Left lobe of liver (tissue), 2 donors: ENCODE data around the gene MAGI2. TPM values are rescaled to one million over a fixed set of nuclear protein-coding genes. Genes with fewer than 3 reads are reported as not detected.

Experiments used
- ATAC-seq: fragments of 200-7000 bp; cut with Tn5 transposase; one replicate; pipeline ENCODE4 v1.9.1; 2020; ENCODE audit warnings: mild to moderate bottlenecking, moderate library complexity
- DNase-seq: peaks from one replicate; pipeline ENCODE4 v3.0.0-alpha.2; 2020; ENCODE audit warnings: low spot score
- total RNA-seq: library from RNA; stranded (reverse); gene quantifications from one replicate; pipeline ENCODE4 v1.2.1, GENCODE V29; 2021
- donor health status: DM: no; HTN: no; CAD: no; lungs with moderate emphysema.
- donor health status: DM: no; HTN: yes; CAD: no.

Gene MAGI2
- total RNA-seq, 1 donor from 2014 or later: 2.9 TPM

DNA sequence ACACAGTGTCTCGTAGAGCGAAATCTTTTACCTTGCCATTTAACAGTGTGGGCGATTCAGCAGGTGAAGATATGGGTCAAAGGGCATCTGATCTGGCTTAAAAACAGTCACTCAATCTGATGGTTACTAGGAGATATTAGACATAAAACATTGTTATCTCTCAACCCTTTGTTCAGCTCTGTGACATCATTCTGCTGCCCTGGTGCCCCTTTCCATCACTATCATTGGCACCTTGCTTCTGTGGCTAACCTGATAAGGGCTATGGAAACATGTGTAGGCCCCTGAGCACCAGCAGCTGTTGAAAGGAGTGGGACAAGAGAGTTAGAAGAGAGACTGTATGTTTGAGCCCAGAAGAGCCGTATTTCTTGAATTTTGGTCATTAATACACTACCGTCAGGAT is 1004.6 kb downstream of the MAGI2 start:
- no peak for DNase-seq
- no peak for ATAC-seq

DNA sequence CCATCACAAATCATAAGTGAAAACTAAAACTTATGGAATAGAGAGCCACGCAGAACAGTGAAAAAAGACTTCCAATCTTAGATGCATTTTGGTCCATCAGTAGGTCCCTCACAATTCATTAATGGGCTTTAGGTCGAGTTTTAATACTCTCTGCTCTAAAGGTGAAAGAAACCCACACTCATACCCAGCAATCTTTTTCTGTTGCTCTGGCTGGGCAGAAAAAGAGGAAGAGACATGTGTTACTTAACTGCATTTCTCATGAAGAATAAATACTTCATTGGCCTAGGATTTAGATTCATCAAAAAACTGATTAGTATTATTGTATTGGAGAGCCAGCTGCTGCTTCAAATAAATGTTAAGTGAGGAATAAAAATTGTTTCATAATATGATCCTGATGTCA is 1009.2 kb downstream of the MAGI2 start:
- ATAC-seq: no peak
- DNase-seq: no peak

DNA sequence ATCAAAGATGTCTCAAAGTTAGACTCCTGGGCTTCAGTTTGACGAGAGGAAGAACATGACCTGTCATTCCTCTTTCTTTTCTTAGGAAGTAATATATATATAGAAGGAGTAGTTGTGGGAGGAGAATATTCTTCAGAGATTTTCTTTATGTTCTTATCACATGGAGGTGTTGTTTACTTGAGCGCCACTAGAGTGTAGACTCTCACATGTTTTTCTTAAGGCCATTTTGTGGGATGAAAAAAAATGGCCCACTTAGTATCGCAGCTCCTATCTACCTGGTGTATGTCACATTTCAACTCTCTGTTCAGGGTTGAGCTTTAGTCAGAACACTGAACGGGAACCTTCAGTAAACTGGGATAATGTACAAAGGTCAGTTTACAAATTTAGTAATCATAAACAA is 1009.7 kb downstream of the MAGI2 start:
- DNase-seq (no peak), ATAC-seq (peak; percentile 59)

DNA sequence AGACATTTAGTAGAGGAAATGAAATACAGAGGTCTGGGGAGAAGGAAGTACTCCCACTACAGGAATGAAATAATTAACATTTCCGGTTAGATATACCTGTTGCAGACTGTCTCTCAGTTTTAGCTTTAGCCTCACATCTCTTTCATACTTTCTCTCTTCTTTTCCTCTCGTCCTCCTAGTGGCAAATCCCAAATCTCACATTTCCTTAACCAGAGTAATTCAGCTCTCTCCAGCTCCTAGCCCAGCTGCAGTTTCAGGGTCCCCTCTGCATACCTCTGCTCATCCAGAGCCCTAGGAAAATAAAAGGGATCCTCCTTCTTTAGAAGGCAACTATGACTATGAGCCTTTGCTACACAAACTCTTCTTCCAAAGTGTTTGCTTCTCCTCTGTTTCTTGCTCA is 1011.7 kb downstream of the MAGI2 start:
- DNase-seq (no peak), ATAC-seq (no peak)

DNA sequence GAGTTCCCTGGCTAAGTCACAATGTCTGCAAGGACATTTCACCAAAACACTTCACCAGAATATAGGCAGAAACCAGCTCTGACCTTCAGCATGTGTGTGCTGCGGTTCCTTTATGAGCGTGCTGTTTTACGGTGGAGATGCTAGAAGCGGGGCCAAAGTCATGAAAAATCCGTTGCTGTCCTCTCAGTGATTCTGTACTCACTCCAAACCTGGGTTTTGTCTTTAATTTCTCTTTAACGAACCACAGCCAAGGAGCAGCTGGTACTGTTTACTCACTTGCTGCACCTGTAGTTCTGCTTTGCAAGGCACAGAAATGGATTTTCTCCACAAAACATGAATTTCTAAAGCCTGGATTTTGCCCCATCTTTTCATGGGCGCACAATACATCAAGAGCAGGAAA is 1015.0 kb downstream of the MAGI2 start:
- DNase-seq (no peak), ATAC-seq (no peak)

DNA sequence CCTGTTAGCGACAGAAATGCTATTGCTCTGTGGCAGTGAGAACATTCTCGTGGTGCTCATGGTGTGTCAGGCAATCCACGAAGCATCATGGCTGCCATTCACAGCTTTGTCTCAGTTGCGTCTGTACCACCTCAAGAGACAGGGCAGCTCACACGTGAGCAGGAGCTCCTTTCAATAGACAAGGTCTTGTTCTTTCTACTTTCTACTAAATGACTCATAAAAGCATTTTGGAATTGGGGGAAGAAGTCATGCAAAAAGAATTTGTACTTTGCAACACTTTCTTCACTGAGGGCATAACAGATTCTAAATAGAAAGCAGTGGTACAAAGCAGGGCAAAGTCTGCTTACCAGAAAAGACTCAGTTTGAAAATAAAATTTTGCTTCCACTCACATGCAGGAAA is 1016.3 kb downstream of the MAGI2 start:
- no peak for DNase-seq
- ATAC-seq: no peak

DNA sequence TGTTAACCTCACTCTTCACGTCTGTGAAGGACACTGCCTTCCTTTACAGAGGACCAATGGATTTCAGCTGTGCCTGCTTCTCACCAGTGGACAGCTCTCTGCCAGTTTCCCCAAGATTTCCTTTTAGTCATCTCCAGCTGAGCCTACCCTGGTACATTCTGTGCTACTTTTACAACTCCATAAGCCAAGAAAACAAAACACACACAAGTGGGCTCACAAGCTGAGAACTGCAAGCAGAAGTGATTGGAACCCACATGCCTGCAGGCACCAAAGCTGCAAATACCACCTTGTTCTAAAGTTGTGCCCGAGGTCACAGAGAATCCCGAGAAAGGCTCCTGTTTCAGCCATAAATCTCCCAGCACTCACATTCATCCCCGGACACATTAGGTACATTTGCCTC is 1018.1 kb downstream of the MAGI2 start:
- DNase-seq (no peak), ATAC-seq (no peak)

DNA sequence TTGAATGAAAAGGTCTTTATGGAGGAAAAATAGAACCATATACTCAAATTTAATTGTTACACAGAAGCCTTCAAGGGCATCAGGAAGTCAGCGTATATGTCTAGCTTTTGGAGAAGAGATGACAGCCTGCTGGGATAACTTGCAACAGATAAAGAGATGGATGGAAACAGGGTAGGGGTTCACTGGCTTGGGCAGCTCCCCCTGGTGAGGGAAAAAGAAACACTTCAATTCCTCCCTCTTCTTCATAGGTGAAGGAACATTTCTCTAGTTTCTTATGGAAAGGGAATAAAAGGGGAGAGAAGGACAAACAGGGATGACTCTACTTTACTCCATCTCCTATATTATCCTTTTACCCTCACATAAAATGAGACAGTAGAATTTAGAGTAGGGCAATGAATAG is 1019.2 kb downstream of the MAGI2 start:
- DNase-seq (no peak), ATAC-seq (no peak)

DNA sequence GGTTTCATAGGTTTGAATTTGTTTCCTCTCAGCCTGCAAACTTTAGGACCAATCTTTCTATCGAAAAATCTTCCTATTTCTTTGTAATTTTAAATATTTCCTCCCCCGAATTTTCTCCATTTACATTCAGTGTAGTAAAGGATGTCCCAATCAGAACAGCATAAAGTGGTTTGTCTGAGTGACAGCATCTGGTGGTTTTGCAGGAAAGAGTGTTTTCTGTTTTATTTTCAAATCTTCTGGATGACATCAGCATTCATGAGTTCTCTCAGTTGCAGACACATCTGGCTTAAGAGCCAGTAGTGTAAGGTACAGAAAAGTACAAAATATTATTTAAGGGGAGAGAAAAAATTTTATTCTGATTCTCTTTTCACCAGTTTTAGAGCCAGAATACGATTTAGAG is 1020.0 kb downstream of the MAGI2 start:
- no peak for ATAC-seq

DNA sequence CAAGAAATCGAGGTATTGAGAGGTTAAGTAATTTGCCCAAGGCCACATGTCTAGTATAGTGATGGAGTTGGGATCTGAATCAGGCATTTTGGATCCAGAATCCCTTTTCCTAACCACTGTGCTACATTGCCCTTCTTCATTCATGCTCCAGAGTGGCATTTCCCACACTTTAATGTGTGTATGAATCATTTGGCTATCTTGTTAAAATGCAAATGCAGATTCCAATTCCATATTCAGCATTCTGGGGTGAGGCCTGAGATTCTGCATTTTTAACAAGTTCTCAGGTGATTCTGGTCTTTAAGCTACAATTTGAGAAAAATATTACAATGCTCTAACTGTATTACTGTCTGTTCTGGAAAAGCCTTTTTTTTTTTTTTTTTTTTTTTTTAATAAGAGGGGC is 1023.6 kb downstream of the MAGI2 start:
- ATAC-seq (no peak), DNase-seq (no peak)

More for the DNA sequence above, 1020.0 kb downstream of the MAGI2 start:
- no peak for DNase-seq

DNA sequence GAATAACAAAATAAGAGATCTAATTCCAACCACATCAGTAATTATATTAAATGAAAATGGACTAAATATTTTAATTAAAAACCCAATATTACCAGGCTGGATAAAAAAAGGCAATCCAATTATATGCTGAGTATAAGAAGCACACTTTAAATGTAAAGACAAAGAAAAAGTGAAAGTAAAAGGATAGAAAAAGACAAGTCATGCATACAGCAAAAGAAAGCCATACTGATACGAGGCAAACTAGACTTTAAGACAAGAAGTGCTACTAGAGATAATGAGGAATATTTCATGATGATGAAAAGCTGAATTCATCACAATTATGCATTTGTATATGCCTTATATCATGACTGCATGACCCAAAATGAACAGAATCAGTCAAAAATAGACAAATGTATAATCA is 1026.3 kb downstream of the MAGI2 start:
- DNase-seq: no peak

DNA sequence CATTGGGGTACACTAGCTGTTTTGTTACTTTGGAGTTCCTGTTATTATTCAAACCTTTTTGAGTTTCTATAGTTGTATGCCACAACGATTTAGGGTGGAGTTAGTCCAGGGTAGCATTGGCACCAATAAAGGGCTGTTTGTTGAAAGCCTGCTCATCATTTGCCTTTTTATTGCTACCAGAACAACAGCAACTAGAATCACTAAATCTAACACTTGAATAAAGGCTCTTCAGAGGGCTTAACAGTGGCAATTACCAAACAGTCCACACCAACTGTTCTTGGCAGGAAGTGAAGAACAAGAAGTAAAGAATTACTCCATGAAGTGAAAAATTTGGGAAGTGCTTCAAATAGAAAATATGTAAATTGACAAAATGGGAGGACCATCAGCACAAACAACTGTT is 1033.5 kb downstream of the MAGI2 start:
- DNase-seq (no peak), ATAC-seq (no peak)

More for the DNA sequence above, 1026.3 kb downstream of the MAGI2 start:
- ATAC-seq: no peak

DNA sequence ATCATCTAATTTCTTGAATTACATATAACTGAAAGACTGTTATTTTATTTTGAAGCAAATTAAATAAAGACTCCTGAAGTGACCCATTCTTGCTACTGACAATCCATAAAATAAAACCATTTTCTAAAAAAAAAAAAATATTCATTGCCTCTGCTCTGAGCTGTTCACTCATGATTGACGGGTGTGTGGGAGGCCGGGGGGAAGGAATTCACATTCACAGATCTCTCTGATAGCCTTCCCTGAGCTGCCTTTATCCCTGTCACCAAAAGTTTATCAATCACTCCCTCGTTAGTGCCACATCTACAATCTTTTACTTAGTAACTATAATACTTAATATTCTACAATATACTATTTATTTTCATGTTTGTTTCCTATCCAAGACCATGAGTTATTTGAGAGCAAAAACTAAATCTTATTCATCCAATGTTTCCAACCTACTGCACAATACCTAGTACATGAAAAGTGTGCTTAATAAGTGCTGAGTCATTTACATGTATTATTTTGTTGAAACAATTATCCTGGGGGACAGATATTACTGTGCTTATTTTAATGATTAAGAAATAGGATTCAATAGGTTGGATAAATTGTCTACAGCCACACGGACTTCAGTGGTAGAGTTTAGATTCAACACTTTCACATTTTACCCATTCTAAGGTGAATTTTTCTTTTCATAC is 1036.2 kb downstream of the MAGI2 start:
- ATAC-seq: no peak
- no peak for DNase-seq

DNA sequence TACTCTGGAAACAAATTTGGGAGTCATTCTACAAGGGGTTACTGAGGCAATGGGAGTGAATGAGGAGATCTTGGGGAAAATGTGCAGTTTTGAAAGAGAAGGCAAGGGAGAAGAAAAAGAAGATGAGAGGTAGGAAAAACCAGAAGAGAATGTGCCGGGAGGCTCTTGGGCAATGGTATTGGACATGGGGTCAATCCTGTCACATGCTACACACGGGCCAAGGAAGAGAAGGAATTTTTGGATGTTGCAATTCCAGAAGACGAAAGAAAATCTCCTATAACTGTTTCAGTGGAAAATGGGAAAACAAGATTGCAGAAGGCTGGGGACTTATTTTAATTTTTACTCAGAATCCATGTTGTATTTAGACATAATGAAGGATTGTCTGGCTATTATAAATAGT is 1039.9 kb downstream of the MAGI2 start:
- DNase-seq (no peak), ATAC-seq (no peak)

DNA sequence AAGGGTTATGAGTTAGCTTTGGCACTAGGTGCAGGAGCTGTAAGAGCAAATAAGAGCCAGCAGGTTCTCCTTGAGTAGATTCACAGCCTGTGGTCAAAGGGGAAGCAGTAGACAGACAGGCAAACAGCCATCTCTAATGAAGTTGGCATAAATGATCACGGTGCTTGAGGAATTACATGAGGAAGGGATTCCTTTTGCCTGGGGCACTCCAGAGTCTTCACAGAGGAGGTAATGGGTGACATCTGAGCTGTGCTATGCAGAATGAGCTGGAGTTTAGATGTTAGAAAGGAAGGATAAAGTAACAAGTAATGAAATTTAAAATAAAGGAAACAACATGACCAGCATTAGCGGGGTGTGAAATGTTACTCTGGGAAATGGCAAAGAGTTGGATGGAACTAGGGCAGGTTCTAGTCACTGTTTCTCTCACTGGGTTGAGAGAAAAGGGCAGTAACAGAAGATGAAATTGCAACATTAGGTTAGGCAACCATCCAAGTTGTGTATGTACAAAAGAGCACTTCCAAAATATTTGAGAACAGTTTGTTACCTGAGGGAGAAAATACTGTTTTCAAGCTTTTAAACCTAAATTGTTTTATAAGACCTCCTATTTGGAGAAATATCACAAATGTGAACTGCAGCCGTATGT is 1041.1 kb downstream of the MAGI2 start:
- DNase-seq (no peak), ATAC-seq (peak; percentile 96)

DNA sequence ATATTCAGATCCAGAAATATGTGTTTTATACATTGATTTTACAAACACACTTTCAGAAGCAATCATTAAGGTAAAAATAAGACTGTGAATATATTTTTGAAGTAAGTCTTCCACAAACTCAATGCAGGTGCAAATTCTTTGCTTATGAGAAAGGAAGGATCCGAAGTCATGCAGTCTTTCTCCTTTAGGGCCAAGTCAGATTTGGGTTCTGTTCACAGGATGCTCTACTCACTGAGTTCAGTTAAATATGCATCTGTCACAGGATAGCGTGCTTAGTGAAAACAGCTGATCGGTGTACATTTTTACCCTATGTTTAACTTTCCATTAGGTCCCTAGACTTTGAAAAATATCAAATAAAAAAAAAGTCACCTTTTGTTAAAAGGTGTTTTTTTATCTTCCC is 1046.4 kb downstream of the MAGI2 start:
- no peak for DNase-seq
- ATAC-seq: no peak

DNA sequence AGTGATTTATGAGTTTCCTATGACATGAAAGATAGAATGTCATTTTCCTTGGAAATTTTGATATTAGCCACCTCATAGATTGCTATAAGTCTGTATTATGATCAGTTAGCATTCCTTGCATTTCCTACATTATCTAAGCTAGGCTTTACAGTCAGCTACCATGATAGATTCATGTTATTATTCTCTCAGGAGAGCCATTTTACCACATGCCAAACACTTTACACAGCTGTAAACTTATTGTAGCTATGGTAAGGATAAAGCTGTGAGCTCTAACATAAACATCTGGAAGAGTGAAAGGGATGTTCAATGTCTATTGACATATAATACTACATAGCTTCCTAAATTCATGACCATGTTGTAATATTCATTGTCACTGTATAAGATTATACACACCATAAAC is 1046.9 kb downstream of the MAGI2 start:
- DNase-seq (no peak), ATAC-seq (no peak)

DNA sequence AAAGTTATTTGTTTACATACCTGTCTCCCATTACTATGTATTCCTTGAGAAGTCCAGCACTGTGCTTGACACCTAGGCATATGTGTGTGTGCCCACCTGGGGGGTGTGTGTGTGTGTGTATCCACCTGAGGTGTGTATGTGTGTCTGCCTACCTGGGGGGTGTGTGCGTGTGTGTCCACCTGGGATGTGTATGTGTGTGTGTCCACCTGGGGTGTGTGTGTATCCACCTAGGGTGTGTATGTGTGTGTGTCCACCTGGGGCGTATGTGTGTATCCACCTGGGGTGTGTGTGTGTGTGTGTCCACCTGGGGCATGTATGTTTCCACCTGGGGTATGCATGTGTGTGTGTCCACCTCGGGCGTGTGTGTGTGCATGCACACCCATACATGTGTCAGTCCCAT is 1051.4 kb downstream of the MAGI2 start:
- no peak for DNase-seq
- no peak for ATAC-seq

DNA sequence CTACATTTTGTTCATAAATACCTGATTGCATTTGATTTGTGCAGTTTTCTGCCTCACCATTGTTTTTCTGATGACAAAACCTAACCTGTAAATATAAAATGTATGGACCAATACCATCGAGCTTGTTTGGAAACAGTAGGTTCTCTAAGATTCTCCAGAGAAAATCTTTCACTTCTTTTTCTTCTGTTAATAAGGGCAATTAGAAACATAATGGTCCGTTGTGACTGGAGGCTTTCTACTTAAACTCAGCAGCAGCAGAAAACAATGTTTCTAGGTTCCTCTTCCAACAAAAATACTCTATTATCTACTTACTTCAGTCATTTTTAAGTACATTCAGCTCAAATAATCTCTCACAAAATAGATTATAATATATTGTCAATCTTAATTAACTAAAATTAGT is 1053.4 kb downstream of the MAGI2 start:
- DNase-seq: no peak
- ATAC-seq: no peak

DNA sequence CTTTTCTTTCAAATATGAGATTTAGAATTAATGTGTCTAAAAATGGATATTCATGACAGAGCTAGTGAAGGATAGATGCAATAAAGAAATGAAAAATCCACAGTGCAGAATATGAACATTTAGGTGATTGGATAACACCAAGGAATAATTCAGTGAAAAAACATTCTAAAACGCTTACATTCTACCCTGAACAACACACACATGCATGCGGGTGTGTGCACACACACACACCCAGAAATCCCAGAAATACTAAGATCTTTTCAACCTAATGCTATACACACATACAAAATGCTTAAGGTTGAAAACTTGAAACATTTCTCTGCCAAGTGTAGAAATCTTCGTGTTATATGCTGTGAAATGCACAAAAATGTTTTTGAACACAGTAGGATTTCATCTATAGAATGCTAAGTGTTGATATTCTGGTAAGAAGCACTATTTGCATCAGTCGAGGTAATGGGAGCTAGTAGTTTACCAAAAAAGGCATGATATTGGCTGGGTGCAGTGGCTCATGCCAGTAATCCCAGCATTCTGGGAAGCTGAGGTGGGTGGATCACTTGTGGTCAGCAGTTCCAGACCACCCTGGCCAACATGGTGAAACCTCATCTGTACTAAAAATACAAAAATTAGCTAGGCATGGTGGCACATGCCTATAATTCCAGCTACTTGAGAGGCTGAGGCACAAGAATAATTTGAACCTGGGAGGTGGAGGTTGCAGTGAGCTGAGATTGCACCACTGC is 1054.3 kb downstream of the MAGI2 start:
- ATAC-seq: no peak

DNA sequence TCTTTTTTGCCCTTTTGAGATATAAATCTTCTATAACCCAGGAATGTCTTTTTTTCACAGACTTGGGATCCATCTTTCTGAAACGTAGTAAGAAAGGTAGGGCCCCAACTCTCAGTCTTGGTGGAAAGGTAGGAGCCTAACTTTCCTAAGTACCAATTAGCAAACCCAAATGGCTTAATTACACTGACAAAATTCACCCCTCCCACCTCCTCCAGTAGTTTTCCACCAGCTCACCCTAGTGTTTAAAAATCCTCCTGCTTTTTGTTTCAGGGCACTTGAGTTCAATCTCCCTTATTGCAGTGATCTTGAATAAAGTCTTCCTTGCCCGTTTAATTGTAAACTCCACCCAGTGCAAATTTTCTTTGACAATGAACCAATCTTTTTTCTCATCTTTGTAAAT is 1054.9 kb downstream of the MAGI2 start:
- no peak for ATAC-seq
- DNase-seq: no peak

More for the DNA sequence above, 1054.3 kb downstream of the MAGI2 start:
- DNase-seq: no peak

DNA sequence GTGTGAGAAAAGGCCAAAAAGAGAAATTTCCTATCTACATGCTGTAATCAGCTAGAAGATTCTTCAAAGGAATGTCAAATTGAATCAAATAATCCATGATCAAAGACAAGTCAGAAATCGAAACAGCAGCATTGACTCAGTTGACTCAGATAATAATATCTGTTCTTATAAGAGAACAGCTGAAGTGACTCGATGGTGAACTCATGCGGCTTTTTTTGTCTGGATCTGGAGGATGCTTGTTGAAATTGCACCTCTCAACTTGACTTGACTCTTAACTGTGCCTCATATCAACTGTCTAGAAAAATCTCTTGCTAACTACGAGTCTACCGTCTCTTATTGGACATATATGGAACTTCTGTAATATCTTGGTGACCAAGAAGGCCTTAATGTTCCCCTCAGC is 1055.4 kb downstream of the MAGI2 start:
- ATAC-seq (no peak), DNase-seq (no peak)
